Measurements from ENCODE around the gene RNF26.

- TF ChIP-seq CTCF (IDR thresholded peaks at IDR 0.05) (no peak), POLR2AphosphoS5 (IDR thresholded peaks at IDR 0.05) (no peak), POLR2A (IDR thresholded peaks at IDR 0.05) (no peak)
Observed at GRCh38 chr11:119335655-119336543, 1.6 kb downstream of the RNF26 start.
